Naive thymus-derived CD4-positive, alpha-beta T cell (primary cell): ENCODE measurements around the gene SPNS3. TPM values are rescaled to one million over a fixed set of nuclear protein-coding genes. Genes with fewer than 3 reads are reported as not detected.

Experiments used
- ATAC-seq: fragments of 150-1000 bp; cut with Tn5 transposase; 2 replicates; pipeline ENCODE4 v1.10.0; 2021; ENCODE audit warnings: mild to moderate bottlenecking, moderate library complexity
- CTCF ChIA-PET: fragments of 350-600 bp; sonication (Branson Sonifier 250); formaldehyde crosslinking; loops from one replicate; lab custom pipeline; 2021; ENCODE audit warnings: antibody characterized with exemption; lab: Charles Lee
- POLR2A ChIA-PET: fragments of 350-600 bp; sonication (Branson Sonifier 250); formaldehyde crosslinking; loops from one replicate; lab custom pipeline; 2021; ENCODE audit warnings: antibody characterized with exemption, inconsistent platforms; lab: Charles Lee
- DNase-seq, 9 donors: peaks; one replicate each; pipeline versions ENCODE4 v3.0.0 to v3.0.0-alpha.2; 2020 to 2022; ENCODE audit warnings: mixed read lengths in 1 of 9
- H3K27ac ChIP-seq: one replicate; pipeline ENCODE4 v1.7.0; 2013; ENCODE audit warnings: mild to moderate bottlenecking, low read depth, low read length, moderate library complexity
- H3K27me3 ChIP-seq, 2 donors: one replicate each; pipeline ENCODE4 v1.7.0; 2013; ENCODE audit warnings: low read length in 2 of 2, mild to moderate bottlenecking in 2 of 2, moderate library complexity in 2 of 2; ENCODE audit not compliant: control insufficient read depth in 2 of 2, insufficient read depth in 2 of 2
- H3K36me3 ChIP-seq, 3 experiments: 1 replicate in 2 of 3; 2 replicates in 1 of 3; pipeline ENCODE4 v1.7.0; 2013; ENCODE audit warnings: low read length in 3 of 3, mild to moderate bottlenecking in 3 of 3, moderate library complexity in 1 of 3; ENCODE audit not compliant: insufficient read depth in 3 of 3, control insufficient read depth in 2 of 3
- H3K4me1 ChIP-seq, 2 donors: one replicate each; pipeline ENCODE4 v1.7.0; 2013; ENCODE audit warnings: low read length in 2 of 2, mild to moderate bottlenecking in 2 of 2, moderate library complexity in 1 of 2; ENCODE audit not compliant: control insufficient read depth in 2 of 2, insufficient read depth in 2 of 2
- H3K4me3 ChIP-seq: 2 replicates; pipeline ENCODE4 v1.7.0; 2013; ENCODE audit warnings: mild to moderate bottlenecking, low read length
- H3K9me3 ChIP-seq, 3 experiments: 1 replicate in 2 of 3; 2 replicates in 1 of 3; pipeline ENCODE4 v1.7.0; 2013; ENCODE audit warnings: low read length in 3 of 3; ENCODE audit not compliant: control insufficient read depth in 2 of 3
- H3K27ac Mint-ChIP-seq, 9 donors: one replicate each; pipeline ENCODE4 v1.8.0; 2020 to 2022; ENCODE audit warnings: mixed read lengths in 9 of 9, mild to moderate bottlenecking in 8 of 9, moderate library complexity in 5 of 9, inconsistent platforms in 2 of 9
- H3K27me3 Mint-ChIP-seq, 5 donors: one replicate each; pipeline ENCODE4 v1.8.0; 2021 to 2022; ENCODE audit warnings: mixed read lengths in 5 of 5, mild to moderate bottlenecking in 1 of 5
- H3K36me3 Mint-ChIP-seq, 5 donors: one replicate each; pipeline ENCODE4 v1.8.0; 2020 to 2022; ENCODE audit warnings: mixed read lengths in 5 of 5, mild to moderate bottlenecking in 3 of 5, inconsistent platforms in 1 of 5
- H3K4me1 Mint-ChIP-seq, 7 donors: one replicate each; pipeline ENCODE4 v1.8.0; 2020 to 2022; ENCODE audit warnings: mixed read lengths in 7 of 7, mild to moderate bottlenecking in 3 of 7, inconsistent platforms in 1 of 7
- H3K4me3 Mint-ChIP-seq, 10 donors: one replicate each; pipeline ENCODE4 v1.8.0; 2020 to 2022; ENCODE audit warnings: mild to moderate bottlenecking in 10 of 10, mixed read lengths in 10 of 10, moderate library complexity in 6 of 10, inconsistent platforms in 2 of 10
- H3K9me3 Mint-ChIP-seq, 11 donors: one replicate each; pipeline ENCODE4 v1.8.0; 2020 to 2022; ENCODE audit warnings: mixed read lengths in 11 of 11, mild to moderate bottlenecking in 4 of 11, inconsistent platforms in 1 of 11, moderate library complexity in 1 of 11
- intact Hi-C, 2 donors: fragments of 100-400 bp; cut with micrococcal nuclease; formaldehyde crosslinking; loops; one replicate each; pipeline ENCODE4 v1.15.1; 2023
- polyA plus RNA-seq, 2 donors: library from polyadenylated mRNA; unstranded; fragments of 300-500 nt; fragmentation: Illumina TruSeq; gene quantifications; one replicate each; pipeline ENCODE4 v1.2.3, GENCODE V29; 2021
- total RNA-seq, 6 experiments: library from RNA in 5 of 6; stranded (reverse) in 5 of 6; gene quantifications; 1 replicate in 5 of 6; 2 replicates in 1 of 6; pipeline ENCODE4 v1.2.3 and lab custom pipeline; 2021 to 2026

SPNS3 gene
- total and polyA plus RNA-seq, 7 experiments from 2014 or later: 1.7 to 7.3 (median 5.1) TPM

GRCh38 chr17:4440021-4440420, 6.3 kb downstream of the SPNS3 start:
- no peaks in the 10 kb centered on the region for H3K9me3 ChIP-seq
- DNase-seq (no peak), ATAC-seq (no peak)
- Mint-ChIP-seq H3K9me3 (no peaks in the 10 kb centered on the region), H3K4me1 (peaks cover 7 to 22% (median 10%) of the 10 kb centered on the region in 7 donors), H3K27me3 (peaks cover 0 to 3% (median 0%) of the 10 kb centered on the region in 5 donors), H3K27ac (no peak overlapping the region), H3K36me3 (peaks cover 0 to 4% (median 0%) of the 10 kb centered on the region in 5 donors), H3K4me3 (no peak overlapping the region)
- H3K4me1 ChIP-seq: peaks cover 0 to 6% of the 10 kb centered on the region in 2 donors
- POLR2A ChIA-PET: no interaction called here
- no peaks in the 10 kb centered on the region for H3K36me3 ChIP-seq
- H3K27me3 ChIP-seq: no peaks in the 10 kb centered on the region
- no peak overlapping the region for H3K27ac ChIP-seq
- CTCF ChIA-PET: no interaction called here
- no peak overlapping the region for H3K4me3 ChIP-seq
- intact Hi-C loops: no loop called here

GRCh38 chr17:4440690-4441686, 7.2 kb downstream of the SPNS3 start:
- Mint-ChIP-seq H3K9me3 (no peaks in the 10 kb centered on the region), H3K27ac (no peak overlapping the region), H3K4me3 (no peak overlapping the region), H3K36me3 (peaks cover 0 to 4% (median 0%) of the 10 kb centered on the region in 5 donors), H3K4me1 (peaks cover 7 to 16% (median 10%) of the 10 kb centered on the region in 7 donors), H3K27me3 (peaks cover 0 to 3% (median 0%) of the 10 kb centered on the region in 5 donors)
- ATAC-seq (no peak), DNase-seq (no peak)
- peaks cover 0 to 6% of the 10 kb centered on the region in 2 donors for H3K4me1 ChIP-seq
- no peaks in the 10 kb centered on the region for H3K27me3 ChIP-seq
- no peaks in the 10 kb centered on the region for H3K9me3 ChIP-seq
- intact Hi-C loops: no loop called here
- no peaks in the 10 kb centered on the region for H3K36me3 ChIP-seq
- CTCF ChIA-PET: interaction anchor here (0.6 kb wide), 1 partner anchor 162 kb away, joined by 3 read pairs; no protein-coding TSS in a partner anchor
- H3K4me3 ChIP-seq: no peak overlapping the region
- POLR2A ChIA-PET: no interaction called here
- H3K27ac ChIP-seq: no peak overlapping the region

- Histone ChIP-seq H3K36me3 (no peaks in the 10 kb centered on the region), H3K27me3 (no peaks in the 10 kb centered on the region), H3K9me3 (no peaks in the 10 kb centered on the region), H3K4me1 (no peaks in the 10 kb centered on the region), H3K4me3 (no peak overlapping the region), H3K27ac (no peak overlapping the region)
- Mint-ChIP-seq H3K36me3 (peaks cover 0 to 3% (median 0%) of the 10 kb centered on the region in 5 donors), H3K27me3 (peaks cover 0 to 3% (median 0%) of the 10 kb centered on the region in 5 donors), H3K27ac (no peak overlapping the region), H3K4me1 (peaks cover 0 to 7% (median 0%) of the 10 kb centered on the region in 7 donors), H3K9me3 (no peaks in the 10 kb centered on the region), H3K4me3 (no peak overlapping the region)
- ChIA-PET POLR2A (no interaction called here), CTCF (no interaction called here)
- DNase-seq: no peak
- ATAC-seq: no peak
- intact Hi-C loops: no loop called here
These were observed 8.8 kb downstream of the SPNS3 start for GRCh38 chr17:4442582-4442981.

GRCh38 chr17:4443476-4443875, 9.7 kb downstream of the SPNS3 start:
- peak overlapping the region in 1 of 9 donors; percentile 41 for H3K27ac Mint-ChIP-seq
- POLR2A ChIA-PET: interaction anchor here (0.6 kb wide), 1 partner anchor 30 kb away, joined by 3 read pairs; no protein-coding TSS in a partner anchor

GRCh38 chr17:4444782-4445473, 11.2 kb downstream of the SPNS3 start:
- no peaks in the 10 kb centered on the region for H3K36me3 Mint-ChIP-seq
- no peaks in the 10 kb centered on the region for H3K36me3 ChIP-seq
- no peaks in the 10 kb centered on the region for H3K27me3 ChIP-seq
- intact Hi-C loops: no loop called here
- H3K27ac ChIP-seq: no peak overlapping the region
- no peaks in the 10 kb centered on the region for H3K27me3 Mint-ChIP-seq
- DNase-seq (no peak), ATAC-seq (peak; percentile 55)
- H3K4me3 Mint-ChIP-seq: no peak overlapping the region
- no peaks in the 10 kb centered on the region for H3K4me1 ChIP-seq
- no peaks in the 10 kb centered on the region for H3K9me3 Mint-ChIP-seq
- H3K9me3 ChIP-seq: no peaks in the 10 kb centered on the region
- ChIA-PET POLR2A (interaction anchor here (0.7 kb wide), 1 partner anchor 15 kb away, joined by 3 read pairs; no protein-coding TSS in a partner anchor), CTCF (no interaction called here)
- H3K4me1 Mint-ChIP-seq: peaks cover 0 to 6% (median 0%) of the 10 kb centered on the region in 7 donors
- H3K4me3 ChIP-seq: no peak overlapping the region
- H3K27ac Mint-ChIP-seq: no peak overlapping the region

More at GRCh38 chr17:4443476-4443875, 9.7 kb downstream of the SPNS3 start:
- Mint-ChIP-seq H3K9me3 (no peaks in the 10 kb centered on the region), H3K27me3 (peaks cover 0 to 3% (median 0%) of the 10 kb centered on the region in 5 donors), H3K4me1 (peaks cover 0 to 7% (median 0%) of the 10 kb centered on the region in 7 donors), H3K4me3 (no peak overlapping the region), H3K36me3 (peaks cover 0 to 3% (median 0%) of the 10 kb centered on the region in 5 donors)
- intact Hi-C loops: no loop called here
- CTCF ChIA-PET: no interaction called here
- ATAC-seq (no peak), DNase-seq (no peak)
- no peaks in the 10 kb centered on the region for H3K9me3 ChIP-seq
- H3K4me1 ChIP-seq: no peaks in the 10 kb centered on the region
- H3K27ac ChIP-seq: no peak overlapping the region
- no peak overlapping the region for H3K4me3 ChIP-seq
- no peaks in the 10 kb centered on the region for H3K27me3 ChIP-seq
- H3K36me3 ChIP-seq: no peaks in the 10 kb centered on the region

- DNase-seq (no peak), ATAC-seq (no peak)
- no peaks in the 10 kb centered on the region for H3K9me3 Mint-ChIP-seq
- H3K27ac ChIP-seq: no peak overlapping the region
- no peaks in the 10 kb centered on the region for H3K36me3 ChIP-seq
- no peak overlapping the region for H3K4me3 ChIP-seq
- H3K27ac Mint-ChIP-seq: no peak overlapping the region
- CTCF ChIA-PET: no interaction called here
- no peaks in the 10 kb centered on the region for H3K27me3 ChIP-seq
- H3K4me3 Mint-ChIP-seq: no peak overlapping the region
- POLR2A ChIA-PET: no interaction called here
- no peaks in the 10 kb centered on the region for H3K36me3 Mint-ChIP-seq
- intact Hi-C loops: no loop called here
- peaks cover 0 to 7% (median 0%) of the 10 kb centered on the region in 7 donors for H3K4me1 Mint-ChIP-seq
- no peaks in the 10 kb centered on the region for H3K4me1 ChIP-seq
- no peaks in the 10 kb centered on the region for H3K27me3 Mint-ChIP-seq
- H3K9me3 ChIP-seq: no peaks in the 10 kb centered on the region
These were observed 12.0 kb downstream of the SPNS3 start for GRCh38 chr17:4445731-4446130.
